Gastroesophageal sphincter (tissue), 4 donors: ENCODE measurements around the gene PIK3R3. TPM values are rescaled to one million over a fixed set of nuclear protein-coding genes. Genes with fewer than 3 reads are reported as not detected.

ENCODE experiments used
- ATAC-seq: fragments of 150-250 bp; one replicate; pipeline ENCODE4 v1.9.1; 2016; ENCODE audit warnings: mild to moderate bottlenecking, moderate library complexity
- H3K27ac ChIP-seq, 4 donors: fragments of 200-600 bp; sonication (generic) in 3 of 4; 1 replicate in 3 of 4; 2 replicates in 1 of 4; pipeline ENCODE4 v1.5.1; 2016 to 2019
- H3K27me3 ChIP-seq: fragments of 200-600 bp; sonication (generic); one replicate; pipeline ENCODE4 v1.5.1; 2019
- H3K36me3 ChIP-seq, 2 donors: fragments of 200-600 bp; sonication (generic); one replicate each; pipeline ENCODE4 v1.5.1; 2019; ENCODE audit warnings: control low read depth in 1 of 2
- H3K4me1 ChIP-seq, 3 donors: fragments of 200-600 bp; sonication (generic); 1 replicate in 2 of 3; 2 replicates in 1 of 3; pipeline ENCODE4 v1.5.1; 2016 to 2019; ENCODE audit warnings: control low read depth in 2 of 3
- H3K4me3 ChIP-seq, 2 donors: fragments of 200-600 bp; sonication (generic); one replicate each; pipeline ENCODE4 v1.5.1; 2019; ENCODE audit warnings: mild to moderate bottlenecking in 1 of 2, moderate library complexity in 1 of 2
- H3K9me3 ChIP-seq, 3 donors: fragments of 200-600 bp; sonication (generic); one replicate each; pipeline ENCODE4 v1.5.1; 2017 to 2019; ENCODE audit warnings: control low read depth in 2 of 3
- CTCF ChIP-seq, 4 experiments: fragments of 200-600 bp in 2 of 4; fragments of 450-650 bp in 2 of 4; sonication (generic) in 1 of 4; IDR thresholded peaks; one replicate each; pipeline ENCODE4 v1.5.1; 2017 to 2019; ENCODE audit warnings: antibody characterized with exemption in 4 of 4, mild to moderate bottlenecking in 2 of 4, moderate library complexity in 2 of 4
- EP300 ChIP-seq: sonication (generic); formaldehyde crosslinking; IDR thresholded peaks from one replicate; pipeline ENCODE4 v1.6.1; 2017; ENCODE audit warnings: antibody characterized with exemption, mild to moderate bottlenecking
- POLR2A ChIP-seq, 2 donors: fragments of 450-650 bp; IDR thresholded peaks; one replicate each; pipeline ENCODE4 v1.6.1; 2017; ENCODE audit warnings: antibody characterized with exemption in 2 of 2, mild to moderate bottlenecking in 2 of 2, moderate library complexity in 1 of 2
- POLR2AphosphoS5 ChIP-seq: sonication (generic); formaldehyde crosslinking; IDR thresholded peaks from one replicate; pipeline ENCODE4 v1.6.1; 2017; ENCODE audit warnings: antibody characterized with exemption
- WGBS, 2 donors: methylation state at CpG; one replicate each; pipeline ENCODE4 v1.1.5; 2018; ENCODE audit warnings: low coverage in 1 of 2; 5-methylcytosine and 5-hydroxymethylcytosine counted together
- total RNA-seq, 4 donors: library from RNA; depleted of rRNA; stranded (reverse); fragments of >200 nt; gene quantifications; one replicate each; pipeline ENCODE4 v1.1.0, GENCODE V29; 2016

The PIK3R3 gene
- total RNA-seq, 4 donors from 2014 or later, result 21.7 to 34.7 (median 28.2) TPM

GRCh38 chr1:46020010-46020409, 112.4 kb downstream of the PIK3R3 start:
- Histone ChIP-seq H3K27me3 (no peaks in the 10 kb centered on the region), H3K4me3 (no peak overlapping the region), H3K27ac (no peak overlapping the region), H3K9me3 (no peaks in the 10 kb centered on the region), H3K4me1 (no peaks in the 10 kb centered on the region), H3K36me3 (peaks cover 0 to 35% of the 10 kb centered on the region in 2 donors)
- TF ChIP-seq CTCF (IDR thresholded peaks at IDR 0.05), result no peak
- TF ChIP-seq POLR2A (IDR thresholded peaks at IDR 0.05), result no peak
- TF ChIP-seq POLR2AphosphoS5, result no peak
- no peak for TF ChIP-seq EP300
- 45 to 92% methylated on average over 2 to 4 of the region's 4 CpGs for WGBS, 2 donors
- peak; percentile 28 for ATAC-seq

- no peaks in the 10 kb centered on the region for H3K9me3 ChIP-seq
- no peaks in the 10 kb centered on the region for H3K4me1 ChIP-seq
- ATAC-seq, result no peak
- no peaks in the 10 kb centered on the region for H3K27me3 ChIP-seq
- 93 to 100% methylated on average over 1 to 3 of the region's 7 CpGs for WGBS, 2 donors
- H3K27ac ChIP-seq, result no peak overlapping the region
- no peak overlapping the region for H3K4me3 ChIP-seq
- H3K36me3 ChIP-seq, result peaks cover 0 to 29% of the 10 kb centered on the region in 2 donors
- TF ChIP-seq CTCF (IDR thresholded peaks at IDR 0.05) (no peak), POLR2A (IDR thresholded peaks at IDR 0.05) (no peak), EP300 (no peak), POLR2AphosphoS5 (no peak)
Measured at GRCh38 chr1:46019348-46019747, 113.1 kb downstream of the PIK3R3 start.

GRCh38 chr1:46017876-46018503, 114.4 kb downstream of the PIK3R3 start:
- Histone ChIP-seq H3K9me3 (no peaks in the 10 kb centered on the region), H3K36me3 (peaks cover 0 to 19% of the 10 kb centered on the region in 2 donors), H3K4me1 (no peaks in the 10 kb centered on the region), H3K4me3 (no peak overlapping the region), H3K27ac (no peak overlapping the region), H3K27me3 (no peaks in the 10 kb centered on the region)
- WGBS, 2 donors, result 88 to 91% methylated on average over 3 to 6 of the region's 6 CpGs
- no peak for TF ChIP-seq EP300
- TF ChIP-seq POLR2AphosphoS5, result no peak
- no peak for TF ChIP-seq POLR2A (IDR thresholded peaks at IDR 0.05)
- no peak for TF ChIP-seq CTCF (IDR thresholded peaks at IDR 0.05)
- ATAC-seq, result no peak

GRCh38 chr1:46013581-46013980, 118.8 kb downstream of the PIK3R3 start:
- H3K27me3 ChIP-seq, result no peaks in the 10 kb centered on the region
- H3K4me1 ChIP-seq, result no peaks in the 10 kb centered on the region
- TF ChIP-seq CTCF (IDR thresholded peaks at IDR 0.05), result no peak
- no peak for TF ChIP-seq EP300
- H3K4me3 ChIP-seq, result no peak overlapping the region
- H3K36me3 ChIP-seq, result peaks cover 0 to 47% of the 10 kb centered on the region in 2 donors
- no peak for ATAC-seq
- H3K27ac ChIP-seq, result no peak overlapping the region
- WGBS, 2 donors, result 93 to 96% methylated on average over 3 of the region's 3 CpGs
- H3K9me3 ChIP-seq, result no peaks in the 10 kb centered on the region

- WGBS, 2 donors, result 100% methylated on average over 1 of the region's 1 CpG
- H3K4me3 ChIP-seq, result no peak overlapping the region
- H3K4me1 ChIP-seq, result no peaks in the 10 kb centered on the region
- ATAC-seq, result no peak
- H3K27me3 ChIP-seq, result no peaks in the 10 kb centered on the region
- peaks cover 0 to 61% of the 10 kb centered on the region in 2 donors for H3K36me3 ChIP-seq
- no peaks in the 10 kb centered on the region for H3K9me3 ChIP-seq
- no peak overlapping the region for H3K27ac ChIP-seq
- TF ChIP-seq POLR2A (IDR thresholded peaks at IDR 0.05), result no peak
- no peak for TF ChIP-seq EP300
- no peak for TF ChIP-seq CTCF (IDR thresholded peaks at IDR 0.05)
- no peak for TF ChIP-seq POLR2AphosphoS5
Measured at GRCh38 chr1:46012236-46012635, 120.2 kb downstream of the PIK3R3 start.
